ENCODE measurements around the gene RAB37. TPM values are rescaled to one million over a fixed set of nuclear protein-coding genes. Genes with fewer than 3 reads are reported as not detected.

The RAB37 gene
- total and polyA plus RNA-seq, 4 donors: 2.5 to 6.9 (median 4.3) TPM

DNA sequence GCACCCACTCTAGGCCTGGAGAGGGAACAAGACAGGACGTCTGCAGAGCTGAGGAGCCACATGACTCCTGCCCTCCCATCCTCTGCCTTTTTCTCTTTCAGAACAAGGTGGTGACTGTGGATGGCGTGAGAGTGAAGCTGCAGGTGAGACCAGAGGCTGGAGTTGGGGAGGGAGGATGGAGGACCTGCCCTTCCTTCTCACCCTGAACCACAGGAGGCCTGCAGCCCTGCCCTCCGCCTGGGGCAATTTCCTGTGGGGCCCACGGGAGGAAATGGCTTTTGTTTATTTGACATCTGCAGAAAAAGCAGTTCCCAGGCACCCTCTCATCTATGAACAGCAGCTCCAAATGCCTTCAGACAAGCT is 5.1 kb downstream of the RAB37 start:
- no CpG with 5 or more reads among the region's 4 CpGs for WGBS (ENCODE audit: insufficient coverage)
- no peak for DNase-seq (ENCODE audit: low read depth in 4 of 6, low spot score in 6 of 6)
- Histone ChIP-seq H3K36me3 (ENCODE audit: control insufficient read depth, insufficient read depth, low read length) (no peaks in the 10 kb centered on the region), H3K9me3 (ENCODE audit: control insufficient read depth, insufficient read depth, low read length) (no peaks in the 10 kb centered on the region), H3K4me3 (ENCODE audit: low read depth, low read length) (no peak overlapping the region), H3K4me1 (ENCODE audit: control insufficient read depth, insufficient read depth, low read length) (peaks cover 37% of the 10 kb centered on the region), H3K27ac (ENCODE audit: low read depth, low read length) (no peak overlapping the region), H3K27me3 (ENCODE audit: control insufficient read depth, insufficient read depth, low read length) (peaks cover 53% of the 10 kb centered on the region)

- H3K4me3 ChIP-seq (ENCODE audit: low read depth, low read length): no peak overlapping the region
- peaks cover 37% of the 10 kb centered on the region for H3K4me1 ChIP-seq (ENCODE audit: control insufficient read depth, insufficient read depth, low read length)
- H3K36me3 ChIP-seq (ENCODE audit: control insufficient read depth, insufficient read depth, low read length): no peaks in the 10 kb centered on the region
- 87% methylated on average over 7 of the region's 9 CpGs for WGBS (ENCODE audit: insufficient coverage)
- H3K27me3 ChIP-seq (ENCODE audit: control insufficient read depth, insufficient read depth, low read length): peaks cover 52% of the 10 kb centered on the region
- no peak overlapping the region for H3K27ac ChIP-seq (ENCODE audit: low read depth, low read length)
- no peak for DNase-seq (ENCODE audit: low read depth in 4 of 6, low spot score in 6 of 6)
- H3K9me3 ChIP-seq (ENCODE audit: control insufficient read depth, insufficient read depth, low read length): no peaks in the 10 kb centered on the region
Measured at GRCh38 chr17:74742978-74743545, 6.0 kb downstream of the RAB37 start.

DNA sequence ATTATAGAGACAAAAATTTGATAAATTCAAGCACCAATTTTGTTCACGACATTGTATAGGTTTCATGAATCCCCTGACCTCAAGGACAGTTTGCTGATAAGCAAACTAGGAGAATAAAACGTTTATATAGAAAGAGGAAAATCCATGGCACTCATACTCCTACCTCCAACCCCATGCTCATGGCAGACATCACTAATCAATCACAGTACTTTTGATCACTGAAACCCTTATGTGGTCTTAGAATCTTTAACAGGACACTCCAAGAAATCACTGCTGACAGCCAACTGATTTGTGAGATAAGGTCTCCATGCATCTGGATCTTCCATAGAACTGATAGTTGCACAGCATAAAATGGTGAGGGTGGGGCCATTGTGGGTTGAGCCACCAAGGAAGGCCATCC is 6.7 kb downstream of the RAB37 start:
- no peak overlapping the region for H3K27ac ChIP-seq (ENCODE audit: low read depth, low read length)
- no peaks in the 10 kb centered on the region for H3K9me3 ChIP-seq (ENCODE audit: control insufficient read depth, insufficient read depth, low read length)
- H3K36me3 ChIP-seq (ENCODE audit: control insufficient read depth, insufficient read depth, low read length): no peaks in the 10 kb centered on the region
- peaks cover 31% of the 10 kb centered on the region for H3K4me1 ChIP-seq (ENCODE audit: control insufficient read depth, insufficient read depth, low read length)
- DNase-seq (ENCODE audit: low read depth in 4 of 6, low spot score in 6 of 6): no peak
- no CpG with 5 or more reads among the region's 2 CpGs for WGBS (ENCODE audit: insufficient coverage)
- peaks cover 47% of the 10 kb centered on the region for H3K27me3 ChIP-seq (ENCODE audit: control insufficient read depth, insufficient read depth, low read length)
- no peak overlapping the region for H3K4me3 ChIP-seq (ENCODE audit: low read depth, low read length)

DNA sequence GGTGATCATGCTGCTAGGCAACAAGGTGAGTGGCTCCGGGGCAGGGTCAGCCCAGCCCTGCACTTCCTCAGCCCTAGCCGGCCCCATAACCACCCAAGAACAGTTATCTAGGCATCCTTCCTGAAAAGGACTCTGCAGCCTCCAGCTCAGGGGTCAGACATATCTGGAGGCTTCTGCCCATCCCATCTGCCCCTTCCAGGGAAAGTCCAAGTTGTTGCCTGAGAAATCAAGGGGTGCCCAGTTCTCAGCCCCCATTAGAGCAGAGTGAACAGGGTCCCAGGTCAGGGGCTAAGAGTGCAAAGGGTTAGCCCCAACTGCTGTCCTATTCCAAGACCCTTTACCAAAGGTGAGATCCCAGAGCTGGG is 7.3 kb downstream of the RAB37 start:
- no peaks in the 10 kb centered on the region for H3K9me3 ChIP-seq (ENCODE audit: control insufficient read depth, insufficient read depth, low read length)
- H3K36me3 ChIP-seq (ENCODE audit: control insufficient read depth, insufficient read depth, low read length): no peaks in the 10 kb centered on the region
- peaks cover 46% of the 10 kb centered on the region for H3K27me3 ChIP-seq (ENCODE audit: control insufficient read depth, insufficient read depth, low read length)
- no peak overlapping the region for H3K27ac ChIP-seq (ENCODE audit: low read depth, low read length)
- 22% methylated on average over 1 of the region's 2 CpGs for WGBS (ENCODE audit: insufficient coverage)
- no peak for DNase-seq (ENCODE audit: low read depth in 4 of 6, low spot score in 6 of 6)
- peaks cover 32% of the 10 kb centered on the region for H3K4me1 ChIP-seq (ENCODE audit: control insufficient read depth, insufficient read depth, low read length)
- no peak overlapping the region for H3K4me3 ChIP-seq (ENCODE audit: low read depth, low read length)

GRCh38 chr17:74744714-74745547 is 7.9 kb downstream of the RAB37 start:
- H3K9me3 ChIP-seq (ENCODE audit: control insufficient read depth, insufficient read depth, low read length): no peaks in the 10 kb centered on the region
- H3K4me1 ChIP-seq (ENCODE audit: control insufficient read depth, insufficient read depth, low read length): peaks cover 38% of the 10 kb centered on the region
- peaks cover under 1% of the 10 kb centered on the region for H3K36me3 ChIP-seq (ENCODE audit: control insufficient read depth, insufficient read depth, low read length)
- peak in 2 of 6 donors; percentile 57 to 84 for DNase-seq (ENCODE audit: low read depth in 4 of 6, low spot score in 6 of 6)
- peak overlapping the region; percentile 1 for H3K4me3 ChIP-seq (ENCODE audit: low read depth, low read length)
- WGBS (ENCODE audit: insufficient coverage): 14% methylated on average over 18 of the region's 24 CpGs
- peaks cover 52% of the 10 kb centered on the region for H3K27me3 ChIP-seq (ENCODE audit: control insufficient read depth, insufficient read depth, low read length)
- peak overlapping the region; percentile 11 for H3K27ac ChIP-seq (ENCODE audit: low read depth, low read length)

- Histone ChIP-seq H3K27ac (ENCODE audit: low read depth, low read length) (no peak overlapping the region), H3K4me3 (ENCODE audit: low read depth, low read length) (no peak overlapping the region), H3K36me3 (ENCODE audit: control insufficient read depth, insufficient read depth, low read length) (peaks cover 3% of the 10 kb centered on the region), H3K9me3 (ENCODE audit: control insufficient read depth, insufficient read depth, low read length) (no peaks in the 10 kb centered on the region), H3K4me1 (ENCODE audit: control insufficient read depth, insufficient read depth, low read length) (peaks cover 45% of the 10 kb centered on the region), H3K27me3 (ENCODE audit: control insufficient read depth, insufficient read depth, low read length) (peaks cover 47% of the 10 kb centered on the region)
- DNase-seq (ENCODE audit: low read depth in 4 of 6, low spot score in 6 of 6): no peak
- WGBS (ENCODE audit: insufficient coverage): 100% methylated on average over 2 of the region's 8 CpGs
Measured at GRCh38 chr17:74745548-74746177, 8.6 kb downstream of the RAB37 start.

DNA sequence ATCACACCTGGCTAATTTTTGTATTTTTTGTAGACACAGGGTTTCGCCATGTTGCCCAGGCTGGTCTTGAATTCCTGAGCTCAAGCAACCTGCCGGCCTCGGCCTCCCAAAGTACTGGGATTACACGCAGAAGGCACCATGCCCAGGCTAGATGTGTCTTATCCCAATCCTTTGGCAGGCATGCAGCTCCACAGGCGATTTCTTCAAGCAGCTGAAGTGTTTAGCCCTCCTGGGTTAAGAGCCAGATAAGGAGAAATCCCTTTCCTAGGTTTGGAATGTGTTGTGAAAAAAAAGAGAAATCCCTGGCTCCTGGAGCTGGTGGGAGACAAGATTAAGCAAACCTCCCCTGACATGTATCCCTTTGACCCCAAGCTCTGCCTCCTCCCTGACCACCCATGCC is 9.3 kb downstream of the RAB37 start:
- H3K4me3 ChIP-seq (ENCODE audit: low read depth, low read length): no peak overlapping the region
- no peak overlapping the region for H3K27ac ChIP-seq (ENCODE audit: low read depth, low read length)
- WGBS (ENCODE audit: insufficient coverage): 80% methylated on average over 5 of the region's 5 CpGs
- DNase-seq (ENCODE audit: low read depth in 4 of 6, low spot score in 6 of 6): no peak
- peaks cover 51% of the 10 kb centered on the region for H3K4me1 ChIP-seq (ENCODE audit: control insufficient read depth, insufficient read depth, low read length)
- H3K9me3 ChIP-seq (ENCODE audit: control insufficient read depth, insufficient read depth, low read length): no peaks in the 10 kb centered on the region
- peaks cover 43% of the 10 kb centered on the region for H3K27me3 ChIP-seq (ENCODE audit: control insufficient read depth, insufficient read depth, low read length)
- peaks cover 4% of the 10 kb centered on the region for H3K36me3 ChIP-seq (ENCODE audit: control insufficient read depth, insufficient read depth, low read length)

DNA sequence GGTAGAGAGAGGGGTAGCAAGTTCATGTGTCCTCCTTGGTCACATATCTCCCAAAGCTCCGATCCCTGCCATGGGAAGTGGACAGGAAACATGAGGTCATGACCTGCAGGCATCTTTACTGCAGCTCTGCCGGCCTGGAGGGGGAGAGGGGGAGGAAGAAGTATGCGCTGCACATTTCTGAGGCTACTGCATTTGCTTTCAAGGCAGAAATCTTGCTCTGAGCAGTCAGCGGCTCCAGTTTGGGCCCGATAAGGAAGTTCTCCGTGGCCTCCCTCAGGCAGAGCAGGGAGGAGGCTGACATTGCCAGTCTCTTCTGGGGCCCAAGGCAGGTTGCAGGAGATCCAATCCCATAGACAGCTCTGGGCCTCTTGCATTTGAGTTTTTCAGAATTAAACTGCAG is 9.9 kb downstream of the RAB37 start:
- Histone ChIP-seq H3K9me3 (ENCODE audit: control insufficient read depth, insufficient read depth, low read length) (no peaks in the 10 kb centered on the region), H3K4me1 (ENCODE audit: control insufficient read depth, insufficient read depth, low read length) (peaks cover 57% of the 10 kb centered on the region), H3K36me3 (ENCODE audit: control insufficient read depth, insufficient read depth, low read length) (peaks cover 9% of the 10 kb centered on the region), H3K4me3 (ENCODE audit: low read depth, low read length) (no peak overlapping the region), H3K27ac (ENCODE audit: low read depth, low read length) (peak overlapping the region; percentile 25), H3K27me3 (ENCODE audit: control insufficient read depth, insufficient read depth, low read length) (peaks cover 40% of the 10 kb centered on the region)
- 35% methylated on average over 6 of the region's 6 CpGs for WGBS (ENCODE audit: insufficient coverage)
- DNase-seq (ENCODE audit: low read depth in 4 of 6, low spot score in 6 of 6): no peak

DNA sequence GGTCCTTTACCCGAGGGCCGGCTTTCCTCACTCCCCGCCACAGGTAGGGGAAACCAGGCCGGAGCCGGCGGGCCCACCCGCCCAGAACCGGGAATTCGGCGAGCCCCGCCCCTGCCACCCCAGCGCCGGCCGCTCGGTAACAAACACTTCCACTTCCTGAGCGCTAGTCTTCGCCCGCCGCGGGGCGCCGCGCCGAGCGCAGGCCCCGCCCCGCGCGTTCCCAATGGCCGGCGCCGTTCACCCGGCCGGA is 11.1 kb downstream of the RAB37 start:
- no peak for DNase-seq (ENCODE audit: low read depth in 4 of 6, low spot score in 6 of 6)
- peaks cover 17% of the 10 kb centered on the region for H3K36me3 ChIP-seq (ENCODE audit: control insufficient read depth, insufficient read depth, low read length)
- peak overlapping the region; percentile 61 for H3K27ac ChIP-seq (ENCODE audit: low read depth, low read length)
- peaks cover 68% of the 10 kb centered on the region for H3K4me1 ChIP-seq (ENCODE audit: control insufficient read depth, insufficient read depth, low read length)
- H3K9me3 ChIP-seq (ENCODE audit: control insufficient read depth, insufficient read depth, low read length): no peaks in the 10 kb centered on the region
- H3K4me3 ChIP-seq (ENCODE audit: low read depth, low read length): peak overlapping the region; percentile 52
- peaks cover 38% of the 10 kb centered on the region for H3K27me3 ChIP-seq (ENCODE audit: control insufficient read depth, insufficient read depth, low read length)
- under 1% methylated on average over 34 of the region's 34 CpGs for WGBS (ENCODE audit: insufficient coverage)
